Measurements from ENCODE around the gene NINJ2.

DNA sequence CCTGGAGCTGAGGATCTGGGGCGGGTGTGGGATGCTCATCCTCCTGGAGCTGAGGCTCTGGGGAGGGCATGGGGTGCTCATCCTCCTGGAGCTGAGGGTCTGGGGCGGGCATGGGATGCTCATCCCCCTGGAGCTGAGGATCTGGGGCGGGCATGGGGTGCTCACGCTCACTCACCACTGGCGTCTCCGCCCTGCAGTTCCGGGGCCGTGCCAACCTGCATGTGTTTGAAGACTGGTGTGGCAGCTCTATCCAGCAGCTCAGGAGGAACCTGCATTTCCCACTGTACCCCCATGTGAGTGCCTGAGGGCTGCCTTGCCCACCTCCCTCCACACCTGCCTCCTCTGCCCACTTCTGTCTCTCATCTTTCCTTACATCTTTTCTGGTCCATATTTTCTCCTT is 119.1 kb downstream of the NINJ2 start:
- TF ChIP-seq POLR2A (IDR thresholded peaks at IDR 0.05) (no peak), EP300 (IDR thresholded peaks at IDR 0.05) (no peak), POLR2AphosphoS5 (IDR thresholded peaks at IDR 0.05) (no peak)
- TF ChIP-seq, protein P1, sequence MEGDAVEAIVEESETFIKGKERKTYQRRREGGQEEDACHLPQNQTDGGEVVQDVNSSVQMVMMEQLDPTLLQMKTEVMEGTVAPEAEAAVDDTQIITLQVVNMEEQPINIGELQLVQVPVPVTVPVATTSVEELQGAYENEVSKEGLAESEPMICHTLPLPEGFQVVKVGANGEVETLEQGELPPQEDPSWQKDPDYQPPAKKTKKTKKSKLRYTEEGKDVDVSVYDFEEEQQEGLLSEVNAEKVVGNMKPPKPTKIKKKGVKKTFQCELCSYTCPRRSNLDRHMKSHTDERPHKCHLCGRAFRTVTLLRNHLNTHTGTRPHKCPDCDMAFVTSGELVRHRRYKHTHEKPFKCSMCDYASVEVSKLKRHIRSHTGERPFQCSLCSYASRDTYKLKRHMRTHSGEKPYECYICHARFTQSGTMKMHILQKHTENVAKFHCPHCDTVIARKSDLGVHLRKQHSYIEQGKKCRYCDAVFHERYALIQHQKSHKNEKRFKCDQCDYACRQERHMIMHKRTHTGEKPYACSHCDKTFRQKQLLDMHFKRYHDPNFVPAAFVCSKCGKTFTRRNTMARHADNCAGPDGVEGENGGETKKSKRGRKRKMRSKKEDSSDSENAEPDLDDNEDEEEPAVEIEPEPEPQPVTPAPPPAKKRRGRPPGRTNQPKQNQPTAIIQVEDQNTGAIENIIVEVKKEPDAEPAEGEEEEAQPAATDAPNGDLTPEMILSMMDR (IDR thresholded peaks at IDR 0.05), result no peak
